Left hindlimb (tissue), 1 donor: ENCODE results near the gene HTR7.

Source experiments
- DNase-seq: peaks from one replicate; pipeline ENCODE4 v3.0.0-alpha.2; 2018

HTR7 gene

DNA sequence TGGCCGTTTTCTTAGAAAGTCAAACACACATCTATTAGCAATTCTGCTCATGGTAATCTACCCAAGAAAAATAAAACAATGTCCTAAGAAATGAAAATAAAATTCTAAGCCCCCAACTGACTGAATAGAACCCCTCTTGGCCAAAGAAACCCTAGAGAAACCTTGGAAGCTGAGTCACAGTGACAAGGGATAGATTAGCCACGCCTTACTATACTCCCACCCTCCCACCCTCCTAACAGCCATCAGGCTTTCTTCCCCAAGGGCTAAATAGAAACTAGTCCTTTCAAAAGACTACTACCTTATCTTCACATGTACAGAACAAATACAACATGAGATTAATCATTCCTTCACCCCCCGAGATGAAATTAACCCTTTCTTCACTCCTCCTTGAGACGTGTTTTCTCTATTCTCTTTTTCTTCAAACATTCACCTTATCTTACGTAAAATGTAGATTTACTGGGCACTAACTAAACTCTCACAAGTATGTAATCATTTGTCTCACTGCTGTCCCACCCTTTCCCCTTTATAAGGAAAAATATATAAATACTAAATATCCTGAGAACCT is 57.5 kb downstream of the HTR7 start:
- no peak for DNase-seq

DNA sequence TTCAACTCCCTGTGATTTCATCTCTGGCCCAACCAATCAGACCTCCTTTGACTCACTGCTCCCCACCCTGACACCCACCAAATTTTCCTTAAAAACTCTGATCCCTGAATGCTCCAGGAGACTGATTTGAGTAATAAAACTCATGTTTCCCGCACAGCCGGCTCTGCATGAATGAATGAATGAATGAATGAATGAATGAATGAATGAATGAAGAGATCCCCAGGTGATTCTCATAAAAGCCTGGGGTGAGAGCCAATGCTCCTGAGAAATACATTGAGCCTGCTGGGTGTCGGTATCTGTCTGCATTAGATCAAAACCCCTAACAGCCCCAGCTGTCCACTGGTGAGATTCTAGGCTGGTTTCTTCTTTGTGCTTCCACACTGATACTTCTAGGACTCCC is 58.7 kb downstream of the HTR7 start:
- DNase-seq, result no peak

DNA sequence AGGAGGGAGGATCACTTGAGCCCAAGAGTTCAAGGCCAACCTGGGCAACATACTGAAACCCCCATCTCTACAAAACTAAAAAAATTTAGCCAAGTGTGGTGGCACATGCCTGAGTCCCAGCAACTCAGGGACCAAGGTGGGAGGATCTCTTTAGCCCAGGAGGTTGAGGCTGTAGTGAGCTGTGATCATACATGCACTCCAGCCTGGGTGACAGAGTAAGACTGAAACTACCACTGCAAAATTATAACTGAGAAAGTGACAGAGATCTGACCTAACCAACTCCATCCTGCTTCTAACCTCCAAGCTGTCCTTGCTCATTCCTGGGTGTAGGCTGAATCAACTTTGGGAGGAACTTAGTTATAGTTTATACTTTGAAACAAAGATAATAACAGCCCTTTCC is 59.4 kb downstream of the HTR7 start:
- DNase-seq, result no peak

DNA sequence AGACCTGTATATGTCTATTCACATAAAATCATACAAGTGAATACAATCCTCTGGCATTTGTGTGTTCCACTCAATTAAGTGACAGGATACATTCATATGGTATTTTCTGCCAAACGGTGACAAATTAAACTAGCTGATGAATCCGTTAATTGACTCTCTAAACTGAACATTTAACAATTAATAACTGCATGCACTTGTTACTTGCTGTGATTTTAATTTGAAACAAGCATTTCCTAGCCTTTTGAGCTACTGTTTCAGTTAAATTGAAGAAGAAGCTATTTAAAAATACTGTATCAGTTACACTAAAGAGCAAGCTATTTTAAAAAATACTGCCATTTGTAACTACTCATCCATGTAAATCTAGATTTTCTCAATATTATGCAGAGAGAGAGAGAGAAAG is 67.4 kb downstream of the HTR7 start:
- DNase-seq, result no peak

- DNase-seq, result no peak
Measured at GRCh38 chr10:90788968-90789367, 68.9 kb downstream of the HTR7 start.

DNA sequence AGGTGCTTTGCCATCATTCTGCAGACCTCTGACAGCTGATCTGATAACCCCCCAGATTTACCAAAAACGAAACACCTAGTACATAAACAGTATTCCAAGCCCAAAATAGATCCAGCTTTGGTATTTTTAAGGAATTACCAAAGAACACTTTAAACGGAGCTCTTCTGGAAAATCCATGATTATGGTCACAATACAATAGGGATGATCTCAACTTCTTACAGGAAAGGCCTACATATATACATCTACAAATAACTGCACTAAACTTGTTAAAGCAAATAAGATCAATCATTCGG is 69.7 kb downstream of the HTR7 start:
- no peak for DNase-seq

GRCh38 chr10:90787393-90788198 is 70.2 kb downstream of the HTR7 start:
- no peak for DNase-seq

DNA sequence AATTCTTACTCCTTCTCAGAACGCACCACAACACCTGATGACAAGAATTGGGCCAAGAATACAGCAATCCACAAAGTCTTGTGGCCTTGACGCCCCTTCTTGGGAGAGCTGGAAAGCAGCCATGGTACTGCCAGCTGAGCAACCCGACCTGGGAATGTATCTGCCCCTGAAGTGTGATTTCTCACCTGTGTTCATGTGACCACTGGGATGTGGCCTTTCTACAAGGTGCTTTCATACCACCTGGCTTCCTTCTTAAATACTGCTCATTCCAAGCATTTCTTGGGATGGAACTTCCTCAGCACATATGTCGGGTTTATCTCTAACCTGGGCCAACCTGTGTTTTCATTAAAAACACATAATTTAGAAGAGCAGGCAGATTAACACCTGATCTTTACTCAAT is 72.1 kb downstream of the HTR7 start:
- no peak for DNase-seq

- no peak for DNase-seq
Measured at GRCh38 chr10:90784771-90785170, 73.1 kb downstream of the HTR7 start.

DNA sequence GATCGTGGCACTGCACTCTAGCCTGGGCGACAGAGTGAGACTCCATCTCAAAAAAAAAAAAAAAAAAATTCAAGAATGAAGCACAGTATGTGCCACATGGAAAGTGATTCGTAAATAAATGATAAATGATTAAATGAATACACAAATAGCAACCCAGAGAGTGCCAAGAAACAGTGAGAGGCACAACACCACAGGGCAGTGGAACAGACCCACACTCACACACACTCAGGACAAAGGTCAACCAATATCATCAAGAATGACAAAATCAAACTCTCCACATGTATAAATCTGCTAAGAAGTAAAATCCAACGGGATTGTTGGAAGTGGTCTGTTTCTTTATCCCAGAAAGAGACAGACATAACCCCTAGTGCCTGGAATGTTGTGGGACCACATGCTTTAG is 77.4 kb downstream of the HTR7 start:
- no peak for DNase-seq

GRCh38 chr10:90779548-90779947 is 78.3 kb downstream of the HTR7 start:
- no peak for DNase-seq

DNA sequence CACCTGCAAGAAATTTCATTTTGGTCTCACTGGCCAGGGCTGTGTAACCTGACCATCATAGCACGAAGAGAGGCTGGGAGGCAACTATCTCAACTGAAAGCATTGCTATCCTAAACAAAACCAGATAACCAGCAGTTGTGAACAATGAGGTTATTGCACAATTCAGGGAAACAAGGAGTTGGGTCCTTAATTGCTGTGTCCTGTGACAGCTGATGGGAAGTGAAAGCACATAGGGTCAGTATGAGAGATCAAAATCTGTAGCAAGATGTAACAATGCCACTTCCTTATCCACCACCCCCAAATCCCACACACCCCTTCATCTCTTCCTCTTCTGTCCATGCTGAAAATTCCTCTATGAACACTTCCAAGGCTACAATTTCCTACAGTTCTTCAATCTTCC is 80.2 kb downstream of the HTR7 start:
- no peak for DNase-seq

GRCh38 chr10:90775351-90776028 is 82.3 kb downstream of the HTR7 start:
- no peak for DNase-seq

GRCh38 chr10:90769946-90770841 is 87.6 kb downstream of the HTR7 start:
- no peak for DNase-seq

DNA sequence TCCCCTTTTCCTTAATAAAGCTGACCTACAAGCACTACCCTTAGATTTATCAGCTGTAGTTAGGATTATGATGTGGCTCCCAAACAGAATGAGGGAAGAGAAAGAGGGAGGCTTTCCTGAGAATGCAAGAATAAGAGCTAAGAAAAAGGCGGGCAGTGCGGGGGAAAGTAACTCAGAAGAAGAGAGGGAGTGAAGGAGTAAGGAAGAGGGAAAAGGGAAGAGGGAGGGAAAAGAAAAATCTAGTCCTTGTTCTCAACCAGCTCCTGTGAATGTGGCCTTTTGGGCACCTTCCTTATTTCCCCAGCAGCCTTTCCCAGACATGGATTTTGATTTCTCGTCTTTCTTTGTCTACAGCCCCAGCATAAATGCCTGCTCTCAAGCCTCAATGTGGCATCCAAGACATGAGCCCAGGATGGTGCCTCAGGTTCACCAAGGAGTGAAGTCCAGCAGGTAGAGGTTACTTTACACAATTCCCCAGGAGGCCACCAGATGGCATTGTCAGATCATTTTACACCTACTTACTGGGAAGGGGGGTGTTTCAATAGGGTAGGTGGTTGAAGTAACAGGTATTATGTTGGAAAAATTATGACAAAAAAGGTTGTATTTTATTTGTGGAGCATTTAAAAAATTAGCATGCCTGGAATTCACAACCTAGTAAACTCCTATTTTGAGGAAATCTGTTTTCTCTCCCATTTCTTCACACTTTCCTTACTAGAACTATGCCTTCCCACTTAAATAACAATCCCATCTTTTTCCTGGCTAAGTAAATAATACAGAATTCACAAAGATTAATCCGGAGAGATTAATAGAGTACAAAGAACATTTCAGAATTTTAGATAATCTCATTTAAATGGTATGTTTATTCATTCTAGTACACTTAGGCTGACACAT is 106.5 kb downstream of the HTR7 start:
- DNase-seq, result no peak

- DNase-seq, result no peak
Measured at GRCh38 chr10:90746829-90747228, 111.0 kb downstream of the HTR7 start.

GRCh38 chr10:90745565-90745964 is 112.3 kb downstream of the HTR7 start:
- DNase-seq, result no peak

DNA sequence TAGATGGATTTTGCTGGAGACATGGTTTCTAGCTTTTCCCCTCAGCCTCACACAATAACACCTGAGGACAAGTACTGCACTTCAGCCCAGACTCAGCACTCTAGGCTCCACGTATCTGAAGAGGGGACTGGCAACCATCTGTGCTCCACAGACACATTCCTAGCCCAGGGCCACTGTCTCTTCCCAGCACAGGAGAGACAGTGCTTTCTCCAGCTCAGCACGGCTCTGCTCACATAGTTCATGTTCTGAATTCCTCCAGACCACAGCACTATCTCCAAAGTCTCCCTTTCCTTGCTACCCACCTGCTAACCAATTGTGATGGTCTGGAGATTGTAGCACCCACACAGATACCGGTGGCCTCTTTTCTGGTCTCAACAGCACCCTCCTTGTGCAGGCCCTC is 114.5 kb downstream of the HTR7 start:
- DNase-seq, result no peak

DNA sequence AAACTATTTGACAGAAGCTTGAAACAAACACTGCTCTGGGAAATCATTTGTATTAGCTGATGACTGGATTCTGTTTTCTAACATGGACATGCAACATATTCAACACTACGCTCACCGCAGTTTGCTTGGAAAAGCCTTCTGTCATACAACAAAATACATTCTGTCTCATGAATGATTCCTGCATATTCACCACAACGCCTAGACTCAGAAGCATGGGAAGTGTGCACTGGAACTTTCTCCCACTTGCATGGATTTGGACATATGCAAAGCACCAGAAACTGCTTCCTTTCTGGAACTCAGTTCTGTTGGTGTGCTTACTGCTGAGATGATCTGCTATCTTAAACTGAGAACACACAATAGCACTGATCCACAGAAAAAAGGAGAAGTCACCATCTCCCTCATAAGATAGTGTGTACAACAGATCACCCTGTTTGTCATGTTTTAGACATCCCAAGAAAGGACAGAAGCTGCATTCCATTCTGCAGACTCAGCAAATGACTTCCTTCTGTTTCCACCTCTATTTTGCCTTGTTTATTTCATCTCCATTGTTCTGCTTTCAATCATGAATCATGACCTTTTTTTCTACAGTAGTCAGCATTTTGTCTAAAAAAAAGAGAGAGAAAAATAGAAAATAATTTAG is 115.8 kb downstream of the HTR7 start:
- DNase-seq, result no peak

- no peak for DNase-seq
Measured at GRCh38 chr10:90740265-90740664, 117.6 kb downstream of the HTR7 start.

- DNase-seq, result no peak
Measured at GRCh38 chr10:90738885-90739284, 119.0 kb downstream of the HTR7 start.

DNA sequence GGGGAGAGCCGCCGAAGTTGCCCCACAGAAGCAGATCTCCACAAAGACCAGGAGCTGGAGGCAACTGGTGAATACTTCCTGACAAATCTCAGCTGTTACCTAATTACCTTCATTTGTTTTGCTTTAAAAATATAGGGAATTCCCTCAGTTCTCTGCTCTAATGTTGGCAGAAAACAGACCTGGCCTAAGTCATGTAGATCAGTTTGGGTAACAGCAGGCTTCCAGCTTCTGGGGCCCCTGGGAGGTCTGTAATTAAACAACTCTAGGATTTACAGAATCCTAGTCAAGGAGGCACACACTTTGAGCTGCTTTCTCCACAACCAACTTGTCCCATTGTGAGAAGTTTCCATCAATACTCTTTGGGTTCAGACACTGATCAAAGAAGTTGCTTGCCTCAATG is 123.4 kb downstream of the HTR7 start:
- DNase-seq, result no peak
